Mesendoderm (in vitro differentiated cells): ENCODE data around the gene USP17L13.
"Not testable (repeated sequence)": the region's sequence is repeated elsewhere in the genome, so short reads cannot be mapped to it uniquely, and the experiment has no call there.

Source experiments
- DNase-seq: peaks from one replicate; pipeline ENCODE4 v3.0.0; 2013
- H2AK5ac ChIP-seq: 2 replicates; pipeline ENCODE4 v1.6.1; 2013; ENCODE audit warnings: low read length, inconsistent platforms
- H2BK120ac ChIP-seq: 2 replicates; pipeline ENCODE4 v1.6.1; 2013; ENCODE audit warnings: low read depth, mild to moderate bottlenecking, low read length, moderate library complexity, mixed read lengths
- H2BK15ac ChIP-seq: replicated peaks from 2 replicates; pipeline ENCODE4 v1.6.1; 2013; ENCODE audit warnings: low read depth, mild to moderate bottlenecking, moderate library complexity
- H2BK5ac ChIP-seq: 2 replicates; pipeline ENCODE4 v1.6.1; 2013; ENCODE audit warnings: low read length, inconsistent platforms
- H3K18ac ChIP-seq: 2 replicates; pipeline ENCODE4 v1.6.1; 2013; ENCODE audit warnings: mild to moderate bottlenecking, low read length, mixed read lengths
- H3K23ac ChIP-seq: one replicate; pipeline ENCODE4 v1.6.1; 2013; ENCODE audit warnings: low read length
- H3K27ac ChIP-seq: 2 replicates; pipeline ENCODE4 v1.5.1; 2013; ENCODE audit warnings: low read depth, mild to moderate bottlenecking, inconsistent platforms, low read length, moderate library complexity
- H3K27me3 ChIP-seq: 2 replicates; pipeline ENCODE4 v1.6.1; 2013; ENCODE audit warnings: low read length, control low read depth, mild to moderate bottlenecking, inconsistent platforms; ENCODE audit not compliant: insufficient read depth, poor library complexity
- H3K36me3 ChIP-seq: 2 replicates; pipeline ENCODE4 v1.6.1; 2013; ENCODE audit warnings: low read length, inconsistent platforms; ENCODE audit not compliant: control insufficient read depth, insufficient read depth
- H3K4ac ChIP-seq: one replicate; pipeline ENCODE4 v1.6.1; 2013; ENCODE audit warnings: low read depth, mild to moderate bottlenecking, low read length, moderate library complexity
- H3K4me1 ChIP-seq: 2 replicates; pipeline ENCODE4 v1.6.1; 2013; ENCODE audit warnings: low read depth, low read length, inconsistent platforms; ENCODE audit not compliant: control insufficient read depth
- H3K4me2 ChIP-seq: 2 replicates; pipeline ENCODE4 v1.6.1; 2013; ENCODE audit warnings: low read length
- H3K4me3 ChIP-seq: 2 replicates; pipeline ENCODE4 v1.5.1; 2013; ENCODE audit warnings: mild to moderate bottlenecking, low read length
- H3K56ac ChIP-seq: one replicate; pipeline ENCODE4 v1.6.1; 2013; ENCODE audit warnings: low read length
- H3K79me1 ChIP-seq: 2 replicates; pipeline ENCODE4 v1.6.1; 2013; ENCODE audit warnings: low read length, inconsistent platforms
- H3K79me2 ChIP-seq: 2 replicates; pipeline ENCODE4 v1.6.1; 2013; ENCODE audit warnings: mild to moderate bottlenecking, low read length; ENCODE audit not compliant: control insufficient read depth, insufficient read depth
- H3K9ac ChIP-seq: 2 replicates; pipeline ENCODE4 v1.6.1; 2013; ENCODE audit warnings: low read length, inconsistent platforms
- H4K5ac ChIP-seq: one replicate; pipeline ENCODE4 v1.6.1; 2013; ENCODE audit warnings: low read length
- H4K8ac ChIP-seq: one replicate; pipeline ENCODE4 v1.6.1; 2013; ENCODE audit warnings: low read depth, mild to moderate bottlenecking, control low read depth, low read length, moderate library complexity
- WGBS: extraction: QIAGEN DNeasy Blood & Tissue Kit; methylation state at CpG from one replicate; pipeline ENCODE4 v1.1.7; 2013; ENCODE audit warnings: low lambda C conversion rate, missing lambda C conversion rate; ENCODE audit not compliant: insufficient coverage; ENCODE audit errors: extremely low coverage; 5-methylcytosine and 5-hydroxymethylcytosine counted together

The USP17L13 gene

GRCh38 chr4:9230249-9230648, 5.6 kb downstream of the USP17L13 start:
- not testable (repeated sequence) for H3K18ac ChIP-seq, H3K4me3 ChIP-seq, H2BK5ac ChIP-seq, H2BK15ac ChIP-seq, H3K9ac ChIP-seq, H4K8ac ChIP-seq, H3K27me3 ChIP-seq, H3K23ac ChIP-seq, H2BK120ac ChIP-seq, H4K5ac ChIP-seq, H3K4me1 ChIP-seq, H3K36me3 ChIP-seq, H3K56ac ChIP-seq, H3K27ac ChIP-seq, H3K79me2 ChIP-seq, H2AK5ac ChIP-seq, DNase-seq, H3K4me2 ChIP-seq, H3K4ac ChIP-seq, H3K79me1 ChIP-seq
- no CpG with 5 or more reads among the region's 8 CpGs for WGBS

DNA sequence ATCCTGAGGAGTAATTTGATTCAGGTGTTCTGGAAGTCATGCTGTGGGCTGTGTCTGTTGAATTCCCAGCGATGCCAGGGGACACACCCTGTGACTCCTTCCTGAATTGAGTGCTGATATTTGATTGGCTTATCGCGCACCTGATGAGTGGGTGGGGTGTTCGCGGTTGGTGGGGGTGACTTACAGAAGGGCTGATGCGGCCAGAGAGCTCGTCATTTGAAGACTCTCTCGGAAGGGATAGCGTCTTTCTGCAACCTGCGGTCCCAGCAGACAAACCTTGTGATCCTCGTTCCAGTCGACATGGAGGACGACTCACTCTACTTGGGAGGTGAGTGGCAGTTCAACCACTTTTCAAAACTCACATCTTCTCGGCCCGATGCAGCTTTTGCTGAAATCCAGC, 9.4 kb downstream of the USP17L13 start, which contains the start of gene USP17L15:
USP17L15 (plus strand) TSS at position 301 of the 400 bp plus-strand sequence; CDS start at position 301, 0 bp downstream.
- not testable (repeated sequence) for H3K23ac ChIP-seq, H4K8ac ChIP-seq, H3K4me2 ChIP-seq, H3K4me1 ChIP-seq, H3K27ac ChIP-seq, H4K5ac ChIP-seq, H3K56ac ChIP-seq, H2BK120ac ChIP-seq, H3K79me2 ChIP-seq, H2AK5ac ChIP-seq, H2BK15ac ChIP-seq, H3K18ac ChIP-seq, H3K4me3 ChIP-seq, H2BK5ac ChIP-seq, H3K36me3 ChIP-seq, H3K4ac ChIP-seq, DNase-seq, H3K27me3 ChIP-seq, H3K9ac ChIP-seq, H3K79me1 ChIP-seq
- no CpG with 5 or more reads among the region's 15 CpGs for WGBS

DNA sequence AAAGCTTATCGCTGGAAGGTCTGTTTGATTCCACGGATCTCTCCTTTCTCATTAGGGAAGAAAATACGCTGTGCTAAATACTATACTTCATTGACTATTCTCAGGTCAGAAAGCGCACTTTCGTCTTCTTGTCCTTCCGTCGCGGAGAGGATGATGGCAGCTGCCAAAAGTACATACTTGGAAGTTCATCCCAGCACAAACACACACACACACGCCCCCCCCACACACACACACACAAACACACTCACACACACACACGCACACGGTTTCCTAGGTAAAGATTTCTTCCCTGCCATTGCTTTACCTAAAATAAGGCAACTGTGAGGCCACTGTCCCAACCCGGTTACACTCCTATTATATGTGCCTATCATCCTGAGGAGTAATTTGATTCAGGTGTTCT, 13.8 kb downstream of the USP17L13 start:
- H3K4me3 ChIP-seq = peak overlapping the region; percentile 44
- not testable (repeated sequence) for H3K79me1 ChIP-seq, H4K8ac ChIP-seq, H3K36me3 ChIP-seq, H2BK15ac ChIP-seq, H3K4me2 ChIP-seq, H3K18ac ChIP-seq, H3K27ac ChIP-seq, H2BK120ac ChIP-seq, H2AK5ac ChIP-seq, H3K79me2 ChIP-seq, H4K5ac ChIP-seq, H3K4ac ChIP-seq, H3K4me1 ChIP-seq, H3K27me3 ChIP-seq, H3K23ac ChIP-seq, H3K56ac ChIP-seq, H2BK5ac ChIP-seq, H3K9ac ChIP-seq
- peak; percentile 1 for DNase-seq
- no CpG with 5 or more reads among the region's 12 CpGs for WGBS

DNA sequence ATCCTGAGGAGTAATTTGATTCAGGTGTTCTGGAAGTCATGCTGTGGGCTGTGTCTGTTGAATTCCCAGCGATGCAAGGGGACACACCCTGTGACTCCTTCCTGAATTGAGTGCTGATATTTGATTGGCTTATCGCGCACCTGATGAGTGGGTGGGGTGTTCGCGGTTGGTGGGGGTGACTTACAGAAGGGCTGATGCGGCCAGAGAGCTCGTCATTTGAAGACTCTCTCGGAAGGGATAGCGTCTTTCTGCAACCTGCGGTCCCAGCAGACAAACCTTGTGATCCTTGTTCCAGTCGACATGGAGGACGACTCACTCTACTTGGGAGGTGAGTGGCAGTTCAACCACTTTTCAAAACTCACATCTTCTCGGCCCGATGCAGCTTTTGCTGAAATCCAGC, 18.9 kb downstream of the USP17L13 start, which contains the start of gene USP17L17:
USP17L17 (plus strand) TSS at position 301 of the 400 bp plus-strand sequence; CDS start at position 301, 0 bp downstream.
- H3K23ac ChIP-seq, H3K18ac ChIP-seq, DNase-seq, H3K27ac ChIP-seq, H3K4me3 ChIP-seq, H3K79me1 ChIP-seq, H4K5ac ChIP-seq, H2BK15ac ChIP-seq, H3K79me2 ChIP-seq, H4K8ac ChIP-seq, H3K4me2 ChIP-seq, H3K9ac ChIP-seq, H3K4me1 ChIP-seq, H3K4ac ChIP-seq, H2BK5ac ChIP-seq, H3K27me3 ChIP-seq, H3K56ac ChIP-seq, H3K36me3 ChIP-seq, H2BK120ac ChIP-seq, H2AK5ac ChIP-seq: not testable (repeated sequence)
- no CpG with 5 or more reads among the region's 14 CpGs for WGBS

DNA sequence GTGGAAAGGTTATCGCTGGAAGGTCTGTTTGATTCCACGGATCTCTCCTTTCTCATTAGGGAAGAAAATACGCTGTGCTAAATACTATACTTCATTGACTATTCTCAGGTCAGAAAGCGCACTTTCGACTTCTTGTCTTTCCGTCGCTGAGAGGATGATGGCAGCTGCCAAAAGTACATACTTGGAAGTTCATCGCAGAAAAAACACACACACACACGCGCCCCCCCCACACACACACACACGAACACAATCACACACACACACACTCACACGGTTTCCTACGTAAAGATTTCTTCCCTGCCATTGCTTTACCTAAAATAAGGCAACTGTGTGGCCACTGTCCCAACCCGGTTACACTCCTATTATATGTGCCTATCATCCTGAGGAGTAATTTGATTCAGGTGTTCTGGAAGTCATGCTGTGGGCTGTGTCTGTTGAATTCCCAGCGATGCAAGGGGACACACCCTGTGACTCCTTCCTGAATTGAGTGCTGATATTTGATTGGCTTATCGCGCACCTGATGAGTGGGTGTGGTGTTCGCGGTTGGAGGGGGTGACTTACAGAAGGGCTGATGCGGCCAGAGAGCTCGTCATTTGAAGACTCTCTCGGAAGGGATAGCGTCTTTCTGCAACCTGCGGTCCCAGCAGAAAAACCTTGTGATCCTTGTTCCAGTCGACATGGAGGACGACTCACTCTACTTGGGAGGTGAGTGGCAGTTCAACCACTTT, 23.4 kb downstream of the USP17L13 start, which contains the start of gene USP17L18:
USP17L18 (plus strand) TSS at position 678 of the 728 bp plus-strand sequence; CDS start at position 678, 0 bp downstream.
- not testable (repeated sequence) for H3K79me2 ChIP-seq, H3K4me3 ChIP-seq, H3K18ac ChIP-seq, H2BK120ac ChIP-seq, H3K27me3 ChIP-seq, H3K27ac ChIP-seq, H2BK5ac ChIP-seq, H2BK15ac ChIP-seq, H2AK5ac ChIP-seq, H4K5ac ChIP-seq, H3K79me1 ChIP-seq, H3K4ac ChIP-seq, H3K9ac ChIP-seq, H3K23ac ChIP-seq, H3K56ac ChIP-seq, H3K36me3 ChIP-seq, H4K8ac ChIP-seq, H3K4me2 ChIP-seq, H3K4me1 ChIP-seq
- WGBS = 100% methylated on average over 3 of the region's 26 CpGs
- DNase-seq = peak; percentile 0

DNA sequence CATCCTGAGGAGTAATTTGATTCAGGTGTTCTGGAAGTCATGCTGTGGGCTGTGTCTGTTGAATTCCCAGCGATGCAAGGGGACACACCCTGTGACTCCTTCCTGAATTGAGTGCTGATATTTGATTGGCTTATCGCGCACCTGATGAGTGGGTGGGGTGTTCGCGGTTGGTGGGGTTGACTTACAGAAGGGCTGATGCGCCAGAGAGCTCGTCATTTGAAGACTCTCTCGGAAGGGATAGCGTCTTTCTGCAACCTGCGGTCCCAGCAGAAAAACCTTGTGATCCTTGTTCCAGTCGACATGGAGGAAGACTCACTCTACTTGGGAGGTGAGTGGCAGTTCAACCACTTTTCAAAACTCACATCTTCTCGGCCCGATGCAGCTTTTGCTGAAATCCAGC, 28.4 kb downstream of the USP17L13 start, which contains the start of gene USP17L19:
USP17L19 (plus strand) TSS at position 301 of the 400 bp plus-strand sequence; CDS start at position 301, 0 bp downstream.
- H3K36me3 ChIP-seq, H3K4me1 ChIP-seq, H4K8ac ChIP-seq, H2BK120ac ChIP-seq, H3K9ac ChIP-seq, H4K5ac ChIP-seq, H3K79me2 ChIP-seq, H3K23ac ChIP-seq, H2BK15ac ChIP-seq, H3K56ac ChIP-seq, H3K4me3 ChIP-seq, H2AK5ac ChIP-seq, H3K27me3 ChIP-seq, H3K4ac ChIP-seq, H2BK5ac ChIP-seq, DNase-seq, H3K4me2 ChIP-seq, H3K27ac ChIP-seq, H3K18ac ChIP-seq, H3K79me1 ChIP-seq: not testable (repeated sequence)
- WGBS = no CpG with 5 or more reads among the region's 13 CpGs
